Transverse colon (tissue), 4 donors: Measurements from ENCODE around the gene PANX2.

Experiments
- CTCF ChIP-seq, 5 experiments: fragments of 200-600 bp in 3 of 5; fragments of 450-650 bp in 2 of 5; sonication (generic) in 3 of 5; IDR thresholded peaks; 1 replicate in 2 of 5; 2 replicates in 3 of 5; pipeline ENCODE4 v1.5.1; 2016 to 2017; ENCODE audit warnings: antibody characterized with exemption in 5 of 5, inconsistent platforms in 3 of 5, mild to moderate bottlenecking in 2 of 5, moderate library complexity in 1 of 5
- POLR2A ChIP-seq: fragments of 450-650 bp; IDR thresholded peaks from one replicate; pipeline ENCODE4 v1.6.1; 2016; ENCODE audit warnings: antibody characterized with exemption, mild to moderate bottlenecking, moderate library complexity
- POLR2AphosphoS5 ChIP-seq, 3 donors: sonication (generic); formaldehyde crosslinking; IDR thresholded peaks; one replicate each; pipeline ENCODE4 v1.6.1; 2016; ENCODE audit warnings: antibody characterized with exemption in 3 of 3

GRCh38 chr22:50125029-50125428, 45.5 kb upstream of the PANX2 start:
- TF ChIP-seq POLR2A (no peak), POLR2AphosphoS5 (IDR thresholded peaks at IDR 0.05) (no peak), CTCF (IDR thresholded peaks at IDR 0.05) (no peak)
